B cell (primary cell): Measurements from ENCODE around the gene PIGH.

ENCODE experiments used
- EZH2 ChIP-seq: IDR thresholded peaks from 2 replicates; pipeline ENCODE4 v1.6.1; 2012; ENCODE audit warnings: borderline replicate concordance, low read depth, mild to moderate bottlenecking, moderate library complexity, low read length; ENCODE audit not compliant: insufficient read depth, poor library complexity, severe bottlenecking
- TF ChIP-seq, protein P1 (sequence below): fragments of 200-600 bp; IDR thresholded peaks from one replicate; pipeline ENCODE4 v1.8.0; 2022; ENCODE audit warnings: antibody characterized with exemption, mild to moderate bottlenecking

GRCh38 chr14:67553547-67553946 lies 46.5 kb downstream of the PIGH start:
- TF ChIP-seq, protein P1, sequence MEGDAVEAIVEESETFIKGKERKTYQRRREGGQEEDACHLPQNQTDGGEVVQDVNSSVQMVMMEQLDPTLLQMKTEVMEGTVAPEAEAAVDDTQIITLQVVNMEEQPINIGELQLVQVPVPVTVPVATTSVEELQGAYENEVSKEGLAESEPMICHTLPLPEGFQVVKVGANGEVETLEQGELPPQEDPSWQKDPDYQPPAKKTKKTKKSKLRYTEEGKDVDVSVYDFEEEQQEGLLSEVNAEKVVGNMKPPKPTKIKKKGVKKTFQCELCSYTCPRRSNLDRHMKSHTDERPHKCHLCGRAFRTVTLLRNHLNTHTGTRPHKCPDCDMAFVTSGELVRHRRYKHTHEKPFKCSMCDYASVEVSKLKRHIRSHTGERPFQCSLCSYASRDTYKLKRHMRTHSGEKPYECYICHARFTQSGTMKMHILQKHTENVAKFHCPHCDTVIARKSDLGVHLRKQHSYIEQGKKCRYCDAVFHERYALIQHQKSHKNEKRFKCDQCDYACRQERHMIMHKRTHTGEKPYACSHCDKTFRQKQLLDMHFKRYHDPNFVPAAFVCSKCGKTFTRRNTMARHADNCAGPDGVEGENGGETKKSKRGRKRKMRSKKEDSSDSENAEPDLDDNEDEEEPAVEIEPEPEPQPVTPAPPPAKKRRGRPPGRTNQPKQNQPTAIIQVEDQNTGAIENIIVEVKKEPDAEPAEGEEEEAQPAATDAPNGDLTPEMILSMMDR: no peak
- TF ChIP-seq EZH2: no peak
